ENCODE measurements around the gene LRRC73.

Gene LRRC73

DNA sequence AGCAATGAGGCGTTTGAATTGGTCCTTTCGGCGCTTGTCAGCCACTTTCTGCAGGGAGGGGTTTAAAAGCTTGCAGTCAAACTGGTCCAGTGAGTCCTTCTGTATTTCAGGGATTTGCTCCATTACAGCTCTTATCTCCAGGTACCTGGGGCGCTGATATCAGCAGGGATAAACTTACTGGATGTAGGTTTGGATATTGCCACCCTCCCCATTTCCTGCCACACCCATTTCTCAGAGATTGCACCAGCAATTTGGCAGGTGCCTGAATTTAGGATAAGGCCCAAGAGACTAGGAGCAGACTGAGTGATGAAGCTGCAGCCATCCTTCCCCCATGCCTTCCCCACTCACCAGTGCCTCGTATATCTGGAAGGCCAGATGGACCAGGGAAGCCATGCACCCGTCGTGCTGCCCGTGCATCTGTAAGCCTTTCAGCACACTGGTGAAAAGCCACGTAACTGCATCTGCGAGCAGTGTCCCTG lies 14.4 kb upstream of the LRRC73 start:
- H3K4me3 ChIP-seq (ENCODE audit: low read depth in 1 of 2, low read length in 2 of 2): no peak overlapping the region
- H3K9ac ChIP-seq (ENCODE audit: low read depth in 1 of 2, low read length in 2 of 2): no peak overlapping the region
- H3K36me3 ChIP-seq (ENCODE audit: control insufficient read depth in 1 of 2, insufficient read depth in 2 of 2, low read length in 2 of 2): peaks cover 43 to 97% of the 10 kb centered on the region in 2 donors
- H3K27ac ChIP-seq (ENCODE audit: low read depth, low read length): no peak overlapping the region
- peaks cover 0 to 4% of the 10 kb centered on the region in 2 donors for H3K4me1 ChIP-seq (ENCODE audit: control insufficient read depth in 1 of 2, insufficient read depth in 2 of 2, low read length in 2 of 2)
- no peaks in the 10 kb centered on the region for H3K27me3 ChIP-seq (ENCODE audit: control insufficient read depth in 1 of 2, insufficient read depth in 2 of 2, low read length in 2 of 2)
- no peaks in the 10 kb centered on the region for H3K9me3 ChIP-seq (ENCODE audit: control insufficient read depth in 1 of 2, low read length in 2 of 2)

DNA sequence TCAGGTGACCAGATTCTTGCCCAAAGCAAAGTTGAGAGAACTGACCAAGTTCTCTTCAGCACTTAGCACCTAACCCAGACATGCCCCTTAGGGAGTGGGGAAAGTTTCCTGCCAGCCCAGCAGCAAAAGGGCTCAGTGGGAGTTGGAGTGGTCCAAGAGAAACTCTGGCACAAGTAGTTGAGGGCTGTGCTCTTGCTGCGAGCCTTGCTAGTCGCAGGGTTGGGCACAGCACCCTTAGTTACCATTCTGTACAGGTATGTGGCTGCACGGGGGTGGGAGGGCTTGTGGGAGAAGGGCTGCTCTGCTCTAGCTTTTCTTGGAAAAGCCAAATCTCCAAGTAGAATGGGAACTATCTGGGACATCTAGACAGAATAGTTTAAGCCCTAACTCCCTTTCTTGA lies 13.1 kb upstream of the LRRC73 start:
- Histone ChIP-seq H3K9ac (ENCODE audit: low read depth in 1 of 2, low read length in 2 of 2) (no peak overlapping the region), H3K4me1 (ENCODE audit: control insufficient read depth in 1 of 2, insufficient read depth in 2 of 2, low read length in 2 of 2) (peaks cover 2 to 7% of the 10 kb centered on the region in 2 donors), H3K27me3 (ENCODE audit: control insufficient read depth in 1 of 2, insufficient read depth in 2 of 2, low read length in 2 of 2) (no peaks in the 10 kb centered on the region), H3K36me3 (ENCODE audit: control insufficient read depth in 1 of 2, insufficient read depth in 2 of 2, low read length in 2 of 2) (peaks cover 36 to 91% of the 10 kb centered on the region in 2 donors), H3K27ac (ENCODE audit: low read depth, low read length) (no peak overlapping the region), H3K4me3 (ENCODE audit: low read depth in 1 of 2, low read length in 2 of 2) (no peak overlapping the region), H3K9me3 (ENCODE audit: control insufficient read depth in 1 of 2, low read length in 2 of 2) (no peaks in the 10 kb centered on the region)

DNA sequence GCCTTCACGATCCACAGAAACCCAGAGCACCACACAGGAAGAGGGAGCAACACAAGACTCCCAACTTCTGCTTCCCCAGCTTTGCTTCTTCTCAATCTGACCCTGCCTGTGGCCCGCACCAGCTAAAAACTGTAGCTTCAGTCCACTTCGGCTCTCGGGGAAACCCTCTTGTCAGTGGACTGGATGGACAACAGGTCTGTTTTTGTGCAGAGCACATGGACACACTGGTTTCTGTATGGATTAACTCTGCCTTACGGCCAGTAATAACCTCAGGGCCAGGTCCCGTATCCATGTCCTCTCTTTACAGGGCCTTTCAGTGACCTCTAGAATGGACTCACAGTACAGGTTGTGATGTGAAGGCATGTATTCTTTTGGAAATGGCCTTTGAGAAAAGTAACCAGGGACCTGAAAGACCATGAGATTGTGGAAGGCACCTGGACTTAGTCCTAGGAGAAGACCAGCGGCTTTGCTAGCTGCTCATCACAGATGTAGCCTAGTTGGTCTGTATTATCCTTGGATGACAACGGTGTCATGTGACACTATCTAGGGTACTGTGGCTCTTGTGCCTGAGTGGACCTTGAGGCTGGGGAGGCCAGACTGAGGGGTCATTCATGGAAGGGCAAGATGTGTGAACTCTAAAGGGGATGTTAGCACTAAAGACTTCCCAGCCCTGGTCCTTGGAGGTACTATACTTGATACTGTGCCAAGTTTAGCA lies 12.6 kb upstream of the LRRC73 start:
- no peaks in the 10 kb centered on the region for H3K9me3 ChIP-seq (ENCODE audit: control insufficient read depth in 1 of 2, low read length in 2 of 2)
- H3K27me3 ChIP-seq (ENCODE audit: control insufficient read depth in 1 of 2, insufficient read depth in 2 of 2, low read length in 2 of 2): no peaks in the 10 kb centered on the region
- no peak overlapping the region for H3K4me3 ChIP-seq (ENCODE audit: low read depth in 1 of 2, low read length in 2 of 2)
- H3K36me3 ChIP-seq (ENCODE audit: control insufficient read depth in 1 of 2, insufficient read depth in 2 of 2, low read length in 2 of 2): peaks cover 32 to 85% of the 10 kb centered on the region in 2 donors
- H3K27ac ChIP-seq (ENCODE audit: low read depth, low read length): no peak overlapping the region
- peaks cover 8 to 13% of the 10 kb centered on the region in 2 donors for H3K4me1 ChIP-seq (ENCODE audit: control insufficient read depth in 1 of 2, insufficient read depth in 2 of 2, low read length in 2 of 2)
- H3K9ac ChIP-seq (ENCODE audit: low read depth in 1 of 2, low read length in 2 of 2): no peak overlapping the region

DNA sequence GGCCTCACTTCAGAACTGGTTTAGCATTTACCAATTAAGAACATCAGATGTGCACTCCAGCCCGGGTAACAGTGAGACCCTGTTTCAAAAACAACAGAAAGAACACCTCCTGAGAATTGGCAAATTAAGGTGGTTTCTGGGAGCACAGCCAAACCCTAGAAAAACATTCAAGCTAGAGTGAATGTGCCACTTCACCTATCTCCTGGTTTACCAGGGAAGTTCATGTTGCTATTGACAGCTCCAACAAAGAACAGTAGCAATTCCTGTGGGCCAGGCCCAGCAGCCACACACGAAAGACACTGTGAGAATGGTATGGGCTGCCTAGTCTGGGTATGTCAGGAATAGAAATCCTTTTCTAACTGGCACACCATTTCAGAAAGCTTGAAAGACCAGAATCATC lies 11.7 kb upstream of the LRRC73 start:
- Histone ChIP-seq H3K4me1 (ENCODE audit: control insufficient read depth in 1 of 2, insufficient read depth in 2 of 2, low read length in 2 of 2) (peaks cover 10 to 16% of the 10 kb centered on the region in 2 donors), H3K9ac (ENCODE audit: low read depth in 1 of 2, low read length in 2 of 2) (no peak overlapping the region), H3K4me3 (ENCODE audit: low read depth in 1 of 2, low read length in 2 of 2) (no peak overlapping the region), H3K27ac (ENCODE audit: low read depth, low read length) (no peak overlapping the region), H3K9me3 (ENCODE audit: control insufficient read depth in 1 of 2, low read length in 2 of 2) (no peaks in the 10 kb centered on the region), H3K36me3 (ENCODE audit: control insufficient read depth in 1 of 2, insufficient read depth in 2 of 2, low read length in 2 of 2) (peaks cover 29 to 77% of the 10 kb centered on the region in 2 donors), H3K27me3 (ENCODE audit: control insufficient read depth in 1 of 2, insufficient read depth in 2 of 2, low read length in 2 of 2) (no peaks in the 10 kb centered on the region)

DNA sequence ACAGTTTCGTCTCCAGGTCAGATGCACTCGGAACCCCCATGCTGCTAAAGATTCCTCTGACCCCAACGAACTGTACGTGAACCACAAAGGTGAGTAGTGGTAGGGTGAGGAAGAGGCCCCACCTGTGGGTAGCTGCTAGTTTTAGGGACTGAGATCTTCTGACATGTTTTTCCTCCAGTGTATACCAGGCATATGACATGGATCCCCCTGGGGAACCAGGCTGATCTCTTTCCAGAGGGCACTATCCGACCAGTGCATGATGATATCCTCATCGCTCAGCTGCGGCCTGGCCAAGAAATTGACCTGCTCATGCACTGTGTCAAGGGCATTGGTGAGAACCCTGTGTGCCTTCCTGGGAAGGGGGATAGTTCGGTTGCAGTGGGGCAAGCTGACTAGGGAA lies 10.0 kb upstream of the LRRC73 start:
- Histone ChIP-seq H3K36me3 (ENCODE audit: control insufficient read depth in 1 of 2, insufficient read depth in 2 of 2, low read length in 2 of 2) (peaks cover 23 to 65% of the 10 kb centered on the region in 2 donors), H3K4me3 (ENCODE audit: low read depth in 1 of 2, low read length in 2 of 2) (no peak overlapping the region), H3K9me3 (ENCODE audit: control insufficient read depth in 1 of 2, low read length in 2 of 2) (no peaks in the 10 kb centered on the region), H3K27me3 (ENCODE audit: control insufficient read depth in 1 of 2, insufficient read depth in 2 of 2, low read length in 2 of 2) (no peaks in the 10 kb centered on the region), H3K4me1 (ENCODE audit: control insufficient read depth in 1 of 2, insufficient read depth in 2 of 2, low read length in 2 of 2) (peaks cover 21 to 29% of the 10 kb centered on the region in 2 donors), H3K9ac (ENCODE audit: low read depth in 1 of 2, low read length in 2 of 2) (no peak overlapping the region), H3K27ac (ENCODE audit: low read depth, low read length) (no peak overlapping the region)

DNA sequence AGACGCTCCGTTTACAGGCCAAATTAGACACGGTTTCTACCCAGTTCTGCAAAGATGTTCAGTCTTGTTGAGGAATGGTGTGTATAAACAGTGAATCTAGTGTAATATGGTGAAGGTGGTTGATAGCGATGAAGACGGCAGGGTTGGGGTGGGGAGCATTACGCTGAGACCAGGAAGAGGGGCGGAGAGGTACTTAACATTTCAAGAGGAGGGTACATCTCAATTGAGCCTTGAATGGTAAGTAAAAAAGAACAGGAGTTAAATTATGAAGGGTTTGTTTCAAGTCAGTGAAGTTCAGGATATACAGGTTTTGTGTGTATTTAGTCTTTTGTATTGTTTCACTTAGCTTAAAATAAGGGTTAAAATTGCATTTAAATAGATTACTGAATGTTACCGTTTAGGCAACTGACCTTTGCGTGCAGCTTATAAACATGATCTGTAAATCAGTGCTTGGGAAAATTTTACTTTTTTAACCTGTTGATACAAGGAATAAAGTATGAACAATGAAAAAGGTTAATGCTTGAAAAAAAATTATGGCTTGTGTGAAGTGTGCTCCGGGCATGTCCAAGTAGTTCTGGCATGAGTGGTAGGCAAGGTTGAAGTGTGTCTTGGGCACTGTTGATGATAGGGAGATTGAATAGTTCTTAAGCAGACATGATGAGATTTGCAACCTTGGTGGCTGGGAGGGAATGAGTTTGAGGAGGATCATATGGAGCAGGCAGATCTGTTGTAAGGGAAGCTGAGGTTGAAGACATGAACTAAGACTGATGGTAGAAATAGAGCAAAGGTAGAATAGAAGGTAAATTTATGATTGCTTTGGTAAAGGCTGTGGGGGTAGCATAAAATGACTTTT lies 7.6 kb upstream of the LRRC73 start:
- Histone ChIP-seq H3K27me3 (ENCODE audit: control insufficient read depth in 1 of 2, insufficient read depth in 2 of 2, low read length in 2 of 2) (no peaks in the 10 kb centered on the region), H3K4me1 (ENCODE audit: control insufficient read depth in 1 of 2, insufficient read depth in 2 of 2, low read length in 2 of 2) (peaks cover 25% of the 10 kb centered on the region in 2 donors), H3K9ac (ENCODE audit: low read depth in 1 of 2, low read length in 2 of 2) (peak overlapping the region; percentile 79 to 95), H3K36me3 (ENCODE audit: control insufficient read depth in 1 of 2, insufficient read depth in 2 of 2, low read length in 2 of 2) (peaks cover 32 to 61% of the 10 kb centered on the region in 2 donors), H3K4me3 (ENCODE audit: low read depth in 1 of 2, low read length in 2 of 2) (peak overlapping the region; percentile 83 to 96), H3K27ac (ENCODE audit: low read depth, low read length) (no peak overlapping the region), H3K9me3 (ENCODE audit: control insufficient read depth in 1 of 2, low read length in 2 of 2) (no peaks in the 10 kb centered on the region)

DNA sequence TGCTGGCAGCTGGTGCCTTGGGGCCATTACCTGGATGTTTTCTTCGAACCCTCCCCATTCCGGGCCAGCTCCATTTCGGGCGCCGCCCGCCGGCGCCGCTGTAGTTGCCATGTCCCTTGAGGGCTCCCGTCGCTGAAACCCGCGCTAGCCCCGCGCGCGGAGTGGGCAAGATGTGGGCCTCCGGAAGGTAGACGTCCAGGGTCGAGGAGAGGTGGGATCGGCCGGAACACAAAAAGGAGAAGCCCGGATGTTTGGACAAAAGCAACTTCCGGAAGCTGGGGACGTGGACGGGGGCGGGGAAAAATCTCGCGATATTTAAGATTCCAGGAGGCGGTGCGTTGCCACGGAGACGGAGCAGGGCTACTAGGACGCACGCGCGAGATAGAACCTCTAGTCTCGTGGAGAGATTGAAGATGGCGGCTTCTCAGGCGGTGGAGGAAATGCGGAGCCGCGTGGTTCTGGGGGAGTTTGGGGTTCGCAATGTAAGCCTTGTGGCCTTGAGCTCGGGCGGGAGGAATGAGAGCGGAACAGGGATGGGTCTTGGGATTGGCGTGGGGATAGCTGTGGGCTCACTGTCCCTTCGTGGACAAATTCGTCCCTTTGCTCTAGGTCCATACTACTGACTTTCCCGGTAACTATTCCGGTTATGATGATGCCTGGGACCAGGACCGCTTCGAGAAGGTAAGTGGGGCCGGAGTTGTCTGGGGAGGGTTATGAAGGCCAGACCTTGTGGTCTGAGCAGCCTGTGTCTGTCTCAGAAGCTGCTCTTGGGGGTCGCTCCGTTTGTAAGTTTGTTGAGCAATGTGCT lies 6.8 kb upstream of the LRRC73 start, which contains the start of the genes POLR1C and YIPF3:
TSS of gene POLR1C (plus strand) at position 393 of the 808 bp plus-strand sequence. CDS start at position 414, 21 bp downstream.
TSS of gene YIPF3 (minus strand) at position 230 of the 808 bp plus-strand sequence. CDS start at position 111, 119 bp downstream.
- Histone ChIP-seq H3K36me3 (ENCODE audit: control insufficient read depth in 1 of 2, insufficient read depth in 2 of 2, low read length in 2 of 2) (peaks cover 35 to 61% of the 10 kb centered on the region in 2 donors), H3K27me3 (ENCODE audit: control insufficient read depth in 1 of 2, insufficient read depth in 2 of 2, low read length in 2 of 2) (no peaks in the 10 kb centered on the region), H3K4me1 (ENCODE audit: control insufficient read depth in 1 of 2, insufficient read depth in 2 of 2, low read length in 2 of 2) (peaks cover 25% of the 10 kb centered on the region in 2 donors), H3K9me3 (ENCODE audit: control insufficient read depth in 1 of 2, low read length in 2 of 2) (no peaks in the 10 kb centered on the region), H3K9ac (ENCODE audit: low read depth in 1 of 2, low read length in 2 of 2) (peak within 1 kb of the TSS; percentile 79 to 95), H3K27ac (ENCODE audit: low read depth, low read length) (peak within 1 kb of the TSS; percentile 79), H3K4me3 (ENCODE audit: low read depth in 1 of 2, low read length in 2 of 2) (peak within 1 kb of the TSS; percentile 83 to 96)

DNA sequence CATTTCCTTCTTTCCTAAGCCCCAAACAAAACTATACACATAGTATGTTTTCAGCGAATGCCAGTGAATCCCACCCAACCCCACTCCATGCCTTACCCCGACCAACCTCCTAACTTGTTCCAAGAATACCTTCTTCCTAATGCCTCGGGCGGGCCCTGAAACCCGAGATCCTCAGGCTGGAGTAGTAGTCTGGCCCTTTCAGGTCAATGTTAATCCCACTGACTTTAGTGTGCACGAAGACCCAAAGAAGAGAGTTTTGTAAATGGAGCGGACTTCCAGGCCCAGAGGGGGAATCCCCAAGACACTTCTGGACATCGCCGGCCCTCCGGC lies 6.2 kb upstream of the LRRC73 start:
- Histone ChIP-seq H3K36me3 (ENCODE audit: control insufficient read depth in 1 of 2, insufficient read depth in 2 of 2, low read length in 2 of 2) (peaks cover 41 to 61% of the 10 kb centered on the region in 2 donors), H3K9me3 (ENCODE audit: control insufficient read depth in 1 of 2, low read length in 2 of 2) (no peaks in the 10 kb centered on the region), H3K4me1 (ENCODE audit: control insufficient read depth in 1 of 2, insufficient read depth in 2 of 2, low read length in 2 of 2) (peaks cover 28 to 30% of the 10 kb centered on the region in 2 donors), H3K27me3 (ENCODE audit: control insufficient read depth in 1 of 2, insufficient read depth in 2 of 2, low read length in 2 of 2) (no peaks in the 10 kb centered on the region), H3K27ac (ENCODE audit: low read depth, low read length) (peak overlapping the region; percentile 79), H3K4me3 (ENCODE audit: low read depth in 1 of 2, low read length in 2 of 2) (peak overlapping the region; percentile 83 to 96), H3K9ac (ENCODE audit: low read depth in 1 of 2, low read length in 2 of 2) (peak overlapping the region; percentile 78 to 95)

DNA sequence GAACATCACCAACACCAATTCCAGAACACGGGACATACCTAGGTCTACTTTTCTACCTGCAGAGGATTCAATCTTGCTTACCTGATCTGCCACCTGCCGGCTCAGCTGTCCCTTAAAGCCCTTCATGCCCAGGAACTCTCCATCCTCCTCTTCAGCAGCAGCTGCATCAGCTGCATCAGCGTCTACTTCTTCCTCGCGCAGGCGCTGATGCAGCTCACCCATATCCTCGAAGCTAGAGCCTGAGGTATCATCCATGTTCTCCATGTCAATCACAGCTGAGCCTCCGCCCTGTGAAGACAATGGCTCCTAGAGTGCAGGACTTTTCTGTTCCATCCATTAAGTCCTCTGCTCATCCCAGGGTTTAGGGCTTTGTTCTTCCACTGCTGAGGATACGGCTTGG lies 5.7 kb upstream of the LRRC73 start:
- H3K27me3 ChIP-seq (ENCODE audit: control insufficient read depth in 1 of 2, insufficient read depth in 2 of 2, low read length in 2 of 2): no peaks in the 10 kb centered on the region
- H3K9me3 ChIP-seq (ENCODE audit: control insufficient read depth in 1 of 2, low read length in 2 of 2): no peaks in the 10 kb centered on the region
- peak overlapping the region; percentile 78 to 95 for H3K9ac ChIP-seq (ENCODE audit: low read depth in 1 of 2, low read length in 2 of 2)
- no peak overlapping the region for H3K27ac ChIP-seq (ENCODE audit: low read depth, low read length)
- H3K4me1 ChIP-seq (ENCODE audit: control insufficient read depth in 1 of 2, insufficient read depth in 2 of 2, low read length in 2 of 2): peaks cover 33 to 36% of the 10 kb centered on the region in 2 donors
- H3K4me3 ChIP-seq (ENCODE audit: low read depth in 1 of 2, low read length in 2 of 2): peak overlapping the region; percentile 83 to 96
- H3K36me3 ChIP-seq (ENCODE audit: control insufficient read depth in 1 of 2, insufficient read depth in 2 of 2, low read length in 2 of 2): peaks cover 40 to 61% of the 10 kb centered on the region in 2 donors
